ENCODE measurements around the gene USP37.

USP37 gene

DNA sequence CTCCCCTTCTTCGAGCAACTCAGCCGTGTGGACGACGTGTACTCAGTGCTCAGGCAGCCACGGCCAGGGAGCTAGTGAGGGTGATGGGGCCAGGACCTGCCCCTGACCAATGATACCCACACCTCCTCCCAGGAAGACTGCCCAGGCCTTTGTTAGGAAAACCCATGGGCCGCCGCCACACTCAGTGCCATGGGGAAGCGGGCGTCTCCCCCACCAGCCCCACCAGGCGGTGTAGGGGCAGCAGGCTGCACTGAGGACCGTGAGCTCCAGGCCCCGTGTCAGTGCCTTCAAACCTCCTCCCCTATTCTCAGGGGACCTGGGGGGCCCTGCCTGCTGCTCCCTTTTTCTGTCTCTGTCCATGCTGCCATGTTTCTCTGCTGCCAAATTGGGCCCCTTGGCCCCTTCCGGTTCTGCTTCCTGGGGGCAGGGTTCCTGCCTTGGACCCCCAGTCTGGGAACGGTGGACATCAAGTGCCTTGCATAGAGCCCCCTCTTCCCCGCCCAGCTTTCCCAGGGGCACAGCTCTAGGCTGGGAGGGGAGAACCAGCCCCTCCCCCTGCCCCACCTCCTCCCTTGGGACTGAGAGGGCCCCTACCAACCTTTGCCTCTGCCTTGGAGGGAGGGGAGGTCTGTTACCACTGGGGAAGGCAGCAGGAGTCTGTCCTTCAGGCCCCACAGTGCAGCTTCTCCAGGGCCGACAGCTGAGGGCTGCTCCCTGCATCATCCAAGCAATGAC lies 163.6 kb downstream of the USP37 start:
- DNase-seq (ENCODE audit: low read depth) = no peak
- H3K4me3 ChIP-seq (ENCODE audit: low read length) = no peak overlapping the region
- TF ChIP-seq, protein P1, sequence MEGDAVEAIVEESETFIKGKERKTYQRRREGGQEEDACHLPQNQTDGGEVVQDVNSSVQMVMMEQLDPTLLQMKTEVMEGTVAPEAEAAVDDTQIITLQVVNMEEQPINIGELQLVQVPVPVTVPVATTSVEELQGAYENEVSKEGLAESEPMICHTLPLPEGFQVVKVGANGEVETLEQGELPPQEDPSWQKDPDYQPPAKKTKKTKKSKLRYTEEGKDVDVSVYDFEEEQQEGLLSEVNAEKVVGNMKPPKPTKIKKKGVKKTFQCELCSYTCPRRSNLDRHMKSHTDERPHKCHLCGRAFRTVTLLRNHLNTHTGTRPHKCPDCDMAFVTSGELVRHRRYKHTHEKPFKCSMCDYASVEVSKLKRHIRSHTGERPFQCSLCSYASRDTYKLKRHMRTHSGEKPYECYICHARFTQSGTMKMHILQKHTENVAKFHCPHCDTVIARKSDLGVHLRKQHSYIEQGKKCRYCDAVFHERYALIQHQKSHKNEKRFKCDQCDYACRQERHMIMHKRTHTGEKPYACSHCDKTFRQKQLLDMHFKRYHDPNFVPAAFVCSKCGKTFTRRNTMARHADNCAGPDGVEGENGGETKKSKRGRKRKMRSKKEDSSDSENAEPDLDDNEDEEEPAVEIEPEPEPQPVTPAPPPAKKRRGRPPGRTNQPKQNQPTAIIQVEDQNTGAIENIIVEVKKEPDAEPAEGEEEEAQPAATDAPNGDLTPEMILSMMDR (conservative IDR thresholded peaks at IDR 0.05; ENCODE audit: low read length) = no peak

DNA sequence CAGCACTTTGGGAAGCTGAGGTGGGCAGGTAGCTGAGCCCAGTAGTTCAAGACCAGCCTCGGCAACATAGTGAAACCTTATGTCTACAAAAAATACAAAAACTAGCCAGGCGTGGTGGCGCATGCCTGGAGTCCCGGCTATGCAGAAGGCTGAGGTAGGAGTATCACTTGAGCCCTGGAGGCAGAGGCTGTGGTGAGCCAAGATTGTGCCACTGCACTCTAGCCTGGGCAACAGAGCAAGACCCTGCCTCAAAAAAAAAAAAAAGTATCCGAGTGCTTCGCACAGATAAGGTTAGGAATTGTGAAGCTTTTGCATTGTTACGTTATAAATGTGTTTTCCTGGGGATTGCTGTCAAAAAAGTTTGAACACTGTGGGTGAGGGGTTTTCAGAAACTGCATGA lies 164.3 kb downstream of the USP37 start:
- DNase-seq (ENCODE audit: low read depth) = no peak
- no peak overlapping the region for H3K4me3 ChIP-seq (ENCODE audit: low read length)
- TF ChIP-seq, protein P1 (conservative IDR thresholded peaks at IDR 0.05; ENCODE audit: low read length) = no peak

DNA sequence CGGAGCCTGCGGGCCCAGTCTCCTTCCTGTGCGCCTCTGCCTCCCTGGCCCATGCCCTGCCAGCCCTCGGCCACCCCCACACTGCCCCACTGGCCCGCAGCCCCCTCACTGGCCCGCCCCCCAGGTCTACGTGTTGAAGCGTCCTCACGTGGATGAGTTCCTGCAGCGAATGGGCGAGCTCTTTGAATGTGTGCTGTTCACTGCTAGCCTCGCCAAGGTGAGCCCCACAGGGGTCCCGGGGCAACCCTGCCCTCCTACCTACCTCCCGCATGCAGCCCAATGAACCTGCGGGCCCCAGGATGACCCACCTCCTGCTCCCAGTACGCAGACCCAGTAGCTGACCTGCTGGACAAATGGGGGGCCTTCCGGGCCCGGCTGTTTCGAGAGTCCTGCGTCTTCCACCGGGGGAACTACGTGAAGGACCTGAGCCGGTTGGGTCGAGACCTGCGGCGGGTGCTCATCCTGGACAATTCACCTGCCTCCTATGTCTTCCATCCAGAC lies 165.2 kb downstream of the USP37 start:
- TF ChIP-seq, protein P1 (conservative IDR thresholded peaks at IDR 0.05; ENCODE audit: low read length) = no peak
- DNase-seq (ENCODE audit: low read depth) = no peak
- no peak overlapping the region for H3K4me3 ChIP-seq (ENCODE audit: low read length)

DNA sequence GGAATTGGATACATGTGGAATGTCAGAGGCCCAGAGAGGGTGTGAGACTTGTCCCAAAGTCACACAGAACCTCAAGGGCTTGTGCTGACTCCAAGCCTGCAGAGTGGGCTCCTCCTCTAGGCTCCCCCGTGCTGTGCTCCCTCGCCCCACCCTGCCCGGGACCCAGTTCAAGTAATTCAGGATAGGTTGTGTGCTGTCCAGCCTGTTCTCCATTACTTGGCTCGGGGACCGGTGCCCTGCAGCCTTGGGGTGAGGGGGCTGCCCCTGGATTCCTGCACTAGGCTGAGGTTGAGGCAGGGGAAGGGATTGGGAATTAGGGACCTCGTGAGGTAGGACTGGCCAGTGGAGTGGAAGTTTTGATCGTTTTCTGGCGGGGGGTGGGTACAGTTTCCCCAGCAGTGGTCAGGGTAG lies 165.7 kb downstream of the USP37 start:
- no peak for DNase-seq (ENCODE audit: low read depth)
- H3K4me3 ChIP-seq (ENCODE audit: low read length) = no peak overlapping the region
- TF ChIP-seq, protein P1 (conservative IDR thresholded peaks at IDR 0.05; ENCODE audit: low read length) = no peak

DNA sequence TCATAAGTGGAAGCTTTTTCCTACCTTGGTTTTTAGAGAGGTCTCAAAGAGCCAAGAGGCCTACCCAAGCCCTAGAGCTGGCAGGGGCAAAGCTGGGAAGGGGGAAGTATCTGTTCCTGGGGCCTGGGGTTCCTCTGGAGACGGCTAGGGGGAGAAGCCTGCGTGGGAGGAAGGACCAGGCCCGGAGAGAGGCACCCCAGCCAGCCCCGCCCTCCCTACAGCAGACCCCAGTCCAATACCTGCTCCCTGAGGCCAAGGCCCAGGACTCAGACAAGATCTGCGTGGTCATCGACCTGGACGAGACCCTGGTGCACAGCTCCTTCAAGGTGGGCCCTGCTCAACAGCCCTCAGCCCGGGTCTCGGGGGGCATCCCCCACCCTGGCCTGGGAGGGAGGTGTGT lies 166.3 kb downstream of the USP37 start:
- peak overlapping the region; percentile 77 for H3K4me3 ChIP-seq (ENCODE audit: low read length)
- TF ChIP-seq, protein P1 (conservative IDR thresholded peaks at IDR 0.05; ENCODE audit: low read length) = no peak
- no peak for DNase-seq (ENCODE audit: low read depth)

DNA sequence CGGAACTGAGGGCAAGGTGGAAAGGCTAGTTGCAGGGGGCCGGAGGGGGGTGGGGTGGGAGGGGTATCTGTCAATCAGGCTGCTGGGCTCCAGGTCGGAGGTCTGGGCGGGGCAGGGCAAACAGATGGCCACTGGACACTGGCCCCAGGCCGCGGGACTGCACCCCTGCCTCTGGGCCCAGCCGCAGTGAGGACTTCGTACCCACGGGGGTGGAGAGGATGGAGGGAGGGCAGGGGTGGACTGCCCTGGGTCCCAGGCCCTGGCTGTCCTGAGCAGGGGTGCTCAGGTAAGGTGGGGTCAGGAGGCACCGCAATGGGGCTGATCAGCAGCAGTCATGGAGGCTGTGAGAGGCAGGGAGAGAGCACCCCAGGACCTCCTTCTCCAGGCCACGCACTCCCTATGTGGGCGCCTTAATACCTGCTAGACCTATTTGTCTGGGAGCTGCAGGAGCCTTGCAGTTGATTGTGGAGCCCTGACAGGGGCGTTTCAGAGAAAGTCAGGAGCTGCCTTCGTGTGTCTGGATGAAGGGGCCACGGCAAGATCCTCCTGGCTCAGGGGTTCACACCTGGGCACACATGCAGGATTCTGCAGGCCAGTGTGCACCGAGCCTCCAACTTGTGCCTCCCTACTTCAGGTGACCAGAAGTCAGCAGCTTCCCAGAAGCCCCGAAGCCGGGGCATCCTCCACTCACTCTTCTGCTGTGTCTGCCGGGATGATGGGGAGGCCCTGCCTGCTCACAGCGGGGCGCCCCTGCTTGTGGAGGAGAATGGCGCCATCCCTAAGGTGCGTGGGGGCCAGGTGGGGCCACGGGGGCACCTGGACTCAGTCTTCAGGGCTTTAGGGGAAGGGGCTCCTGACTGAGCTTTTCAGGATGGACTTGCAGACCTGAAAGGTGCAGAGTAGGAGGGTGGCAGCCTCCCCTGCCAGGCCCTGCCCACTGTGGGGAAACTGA lies 166.9 kb downstream of the USP37 start:
- peak overlapping the region; percentile 77 for H3K4me3 ChIP-seq (ENCODE audit: low read length)
- TF ChIP-seq, protein P1 (conservative IDR thresholded peaks at IDR 0.05; ENCODE audit: low read length) = no peak
- DNase-seq (ENCODE audit: low read depth) = no peak
